T-cell (primary cell): Measurements from ENCODE around the gene PIGC. TPM values are rescaled to one million over a fixed set of nuclear protein-coding genes. Genes with fewer than 3 reads are reported as not detected.

Experiments used
- ATAC-seq, 4 experiments: fragments of 200-7000 bp in 3 of 4; fragments of 150-1000 bp in 1 of 4; cut with Tn5 transposase; replicated peaks in 1 of 4; 1 replicate in 3 of 4; 2 replicates in 1 of 4; pipeline ENCODE4 v1.10.0; 2021; ENCODE audit warnings: moderate library complexity in 3 of 4, mild to moderate bottlenecking in 2 of 4, moderate number of reproducible peaks in 1 of 4
- CTCF ChIA-PET, 2 donors: fragments of 300-600 bp; sonication (Branson Sonifier 250); formaldehyde crosslinking; loops; one replicate each; lab custom pipeline; 2022; ENCODE audit warnings: antibody characterized with exemption in 2 of 2; lab: Charles Lee
- POLR2A ChIA-PET, 2 donors: fragments of 300-600 bp; sonication (Branson Sonifier 250); formaldehyde crosslinking; loops; one replicate each; lab custom pipeline; 2022; ENCODE audit warnings: antibody characterized with exemption in 2 of 2; lab: Charles Lee
- DNase-seq, 35 experiments: peaks; one replicate each; pipeline versions ENCODE4 v3.0.0 to v3.0.0-alpha.2; 2013 to 2023
- H3K27ac ChIP-seq: one replicate; pipeline ENCODE4 v1.5.1; 2013; ENCODE audit warnings: low read length
- H3K27me3 ChIP-seq, 2 experiments: replicated peaks in 1 of 2; 1 replicate in 1 of 2; 2 replicates in 1 of 2; pipeline versions ENCODE4 v1.6.1 to v1.7.0; 2013; ENCODE audit warnings: low read length in 1 of 2, mixed read lengths in 1 of 2; ENCODE audit not compliant: control insufficient read depth in 2 of 2, insufficient read depth in 2 of 2; ENCODE audit errors: extremely low read depth in 1 of 2
- H3K36me3 ChIP-seq, 2 donors: 1 replicate in 1 of 2; 2 replicates in 1 of 2; pipeline versions ENCODE4 v1.6.1 to v1.7.0; 2013; ENCODE audit warnings: low read length in 1 of 2; ENCODE audit not compliant: control insufficient read depth in 2 of 2, insufficient read depth in 1 of 2; ENCODE audit errors: extremely low read depth in 1 of 2
- H3K4me1 ChIP-seq, 2 experiments: 1 replicate in 1 of 2; 2 replicates in 1 of 2; pipeline versions ENCODE4 v1.6.1 to v1.7.0; 2013; ENCODE audit warnings: low read length in 2 of 2, mixed read lengths in 1 of 2; ENCODE audit not compliant: insufficient read depth in 2 of 2, control insufficient read depth in 1 of 2; ENCODE audit errors: extremely low read depth in 1 of 2
- H3K4me3 ChIP-seq, 2 donors: 1 replicate in 1 of 2; 2 replicates in 1 of 2; pipeline versions ENCODE4 v1.5.1 to v1.7.0; 2013; ENCODE audit warnings: mild to moderate bottlenecking in 2 of 2, low read length in 1 of 2, moderate library complexity in 1 of 2; ENCODE audit not compliant: control insufficient read depth in 1 of 2; ENCODE audit errors: extremely low read depth in 1 of 2
- H3K9me3 ChIP-seq: 2 replicates; pipeline ENCODE4 v1.7.0; 2013
- H3K27ac Mint-ChIP-seq, 2 donors: one replicate each; pipeline ENCODE4 v1.8.0; 2020 to 2021; ENCODE audit warnings: mild to moderate bottlenecking in 2 of 2, mixed read lengths in 2 of 2
- H3K27me3 Mint-ChIP-seq, 2 donors: one replicate each; pipeline ENCODE4 v1.8.0; 2021 to 2022; ENCODE audit warnings: mixed read lengths in 2 of 2
- H3K36me3 Mint-ChIP-seq: one replicate; pipeline ENCODE4 v1.8.0; 2021; ENCODE audit warnings: mixed read lengths
- H3K4me1 Mint-ChIP-seq, 3 donors: one replicate each; pipeline ENCODE4 v1.8.0; 2020 to 2022; ENCODE audit warnings: mixed read lengths in 3 of 3, mild to moderate bottlenecking in 1 of 3
- H3K4me3 Mint-ChIP-seq, 3 donors: one replicate each; pipeline ENCODE4 v1.8.0; 2020 to 2022; ENCODE audit warnings: mild to moderate bottlenecking in 3 of 3, mixed read lengths in 3 of 3, moderate library complexity in 3 of 3
- H3K9me3 Mint-ChIP-seq, 3 donors: one replicate each; pipeline ENCODE4 v1.8.0; 2020 to 2022; ENCODE audit warnings: mixed read lengths in 3 of 3
- WGBS: methylation state at CpG from one replicate; pipeline ENCODE4 v1.1.5; 2013; ENCODE audit warnings: missing lambda C conversion rate; ENCODE audit not compliant: insufficient coverage; 5-methylcytosine and 5-hydroxymethylcytosine counted together
- total RNA-seq, 35 experiments: library from RNA in 6 of 35; stranded (reverse) in 6 of 35; fragments of 120-200 nt in 1 of 35; gene quantifications; one replicate each; pipeline versions ENCODE4 v1.2.1 to v1.2.4 and lab custom pipeline; 2013 to 2026

The PIGC gene
- total RNA-seq, 5 donors from 2014 or later (not counting 1 experiment from before 2014, with no cell fraction given): 26.9 to 39.0 (median 34.5) TPM

GRCh38 chr1:172453607-172454006 lies 9.7 kb upstream of the PIGC start:
- ChIA-PET POLR2A (no interaction called here), CTCF (interaction anchor here (0.5 to 1.5 kb wide), 4 partner anchors 9 to 966 kb away, joined by 3 to 4 read pairs (median 3); partner anchors contain the start of gene SUCO (in 1 of the 2))
- no peak overlapping the region for H3K4me3 Mint-ChIP-seq

GRCh38 chr1:172453153-172453545 lies 9.3 kb upstream of the PIGC start:
- H3K9me3 ChIP-seq: no peaks in the 10 kb centered on the region
- H3K27ac ChIP-seq: no peak overlapping the region
- no peak overlapping the region for H3K27ac Mint-ChIP-seq
- ChIA-PET POLR2A (no interaction called here), CTCF (interaction anchor here in 1 of 2 donors (1.5 kb wide), 1 partner anchor 80 kb away, joined by 3 read pairs; the partner anchor contains the start of gene SUCO)
- H3K4me1 Mint-ChIP-seq: peaks cover 18 to 23% (median 21%) of the 10 kb centered on the region in 3 donors
- H3K36me3 ChIP-seq: no peaks in the 10 kb centered on the region
- H3K4me1 ChIP-seq: peaks cover 10 to 11% of the 10 kb centered on the region in 2 experiments
- WGBS: 100% methylated on average over 2 of the region's 6 CpGs
- DNase-seq (no peak), ATAC-seq (no peak)
- H3K27me3 Mint-ChIP-seq: peaks cover 2 to 8% of the 10 kb centered on the region in 2 donors
- H3K4me3 ChIP-seq: no peak overlapping the region
- no peaks in the 10 kb centered on the region for H3K36me3 Mint-ChIP-seq
- H3K9me3 Mint-ChIP-seq: no peaks in the 10 kb centered on the region
- H3K27me3 ChIP-seq: peaks cover 0 to 5% of the 10 kb centered on the region in 2 experiments
- H3K4me3 Mint-ChIP-seq: no peak overlapping the region

More at GRCh38 chr1:172453607-172454006, 9.7 kb upstream of the PIGC start:
- H3K27me3 Mint-ChIP-seq: peaks cover 2 to 8% of the 10 kb centered on the region in 2 donors
- H3K27ac ChIP-seq: no peak overlapping the region
- DNase-seq (no peak), ATAC-seq (no peak)
- H3K27me3 ChIP-seq: peaks cover 0 to 5% of the 10 kb centered on the region in 2 experiments
- no peak overlapping the region for H3K27ac Mint-ChIP-seq
- H3K4me1 Mint-ChIP-seq: peaks cover 18 to 23% (median 21%) of the 10 kb centered on the region in 3 donors
- no peaks in the 10 kb centered on the region for H3K36me3 ChIP-seq
- H3K4me3 ChIP-seq: no peak overlapping the region
- WGBS: no CpG with 5 or more reads among the region's 1 CpG
- no peaks in the 10 kb centered on the region for H3K9me3 Mint-ChIP-seq
- H3K4me1 ChIP-seq: peaks cover 10 to 11% of the 10 kb centered on the region in 2 experiments
- no peaks in the 10 kb centered on the region for H3K36me3 Mint-ChIP-seq
- H3K9me3 ChIP-seq: no peaks in the 10 kb centered on the region

GRCh38 chr1:172452536-172453152 lies 8.8 kb upstream of the PIGC start:
- Histone ChIP-seq H3K4me1 (peaks cover 10 to 11% of the 10 kb centered on the region in 2 experiments), H3K27ac (no peak overlapping the region), H3K27me3 (peaks cover 0 to 5% of the 10 kb centered on the region in 2 experiments), H3K36me3 (no peaks in the 10 kb centered on the region), H3K4me3 (no peak overlapping the region), H3K9me3 (no peaks in the 10 kb centered on the region)
- 91% methylated on average over 4 of the region's 7 CpGs for WGBS
- Mint-ChIP-seq H3K36me3 (no peaks in the 10 kb centered on the region), H3K4me3 (no peak overlapping the region), H3K27ac (no peak overlapping the region), H3K9me3 (no peaks in the 10 kb centered on the region), H3K4me1 (peaks cover 18 to 23% (median 21%) of the 10 kb centered on the region in 3 donors), H3K27me3 (peaks cover 2 to 6% of the 10 kb centered on the region in 2 donors)
- ATAC-seq (no peak), DNase-seq (no peak)
- ChIA-PET CTCF (interaction anchor here in 1 of 2 donors (1.5 kb wide), 1 partner anchor 80 kb away, joined by 3 read pairs; the partner anchor contains the start of gene SUCO), POLR2A (no interaction called here)

- peak overlapping the region in 1 of 3 donors; percentile 1 for H3K4me3 Mint-ChIP-seq
- H3K36me3 Mint-ChIP-seq: no peaks in the 10 kb centered on the region
- no peak overlapping the region for H3K4me3 ChIP-seq
- H3K4me1 ChIP-seq: peaks cover 10 to 11% of the 10 kb centered on the region in 2 experiments
- no peaks in the 10 kb centered on the region for H3K27me3 Mint-ChIP-seq
- H3K27ac Mint-ChIP-seq: peak overlapping the region in 1 of 2 donors; percentile 3
- H3K36me3 ChIP-seq: no peaks in the 10 kb centered on the region
- peak in 3 of 4 experiments; percentile 39 to 66 (median 39) for ATAC-seq
- H3K27me3 ChIP-seq: peaks cover 0 to under 1% of the 10 kb centered on the region in 2 experiments
- DNase-seq: no peak
- no peaks in the 10 kb centered on the region for H3K9me3 ChIP-seq
- WGBS: 80% methylated on average over 1 of the region's 2 CpGs
- ChIA-PET CTCF (interaction anchor here (0.6 to 1.8 kb wide), 12 partner anchors 9 to 465 kb away, joined by 3 to 10 read pairs (median 3); no protein-coding TSS in a partner anchor), POLR2A (interaction anchor here in 1 of 2 donors (0.9 kb wide), 1 partner anchor 81 kb away, joined by 3 read pairs; no protein-coding TSS in a partner anchor)
- H3K4me1 Mint-ChIP-seq: peaks cover 18 to 23% (median 21%) of the 10 kb centered on the region in 3 donors
- no peak overlapping the region for H3K27ac ChIP-seq
- no peaks in the 10 kb centered on the region for H3K9me3 Mint-ChIP-seq
Measured at GRCh38 chr1:172451002-172451443, 7.2 kb upstream of the PIGC start.

- Mint-ChIP-seq H3K9me3 (no peaks in the 10 kb centered on the region), H3K27me3 (no peaks in the 10 kb centered on the region), H3K4me1 (peaks cover 18 to 23% (median 22%) of the 10 kb centered on the region in 3 donors), H3K36me3 (no peaks in the 10 kb centered on the region), H3K4me3 (no peak overlapping the region), H3K27ac (peak overlapping the region in 1 of 2 donors; percentile 3)
- Histone ChIP-seq H3K27me3 (no peaks in the 10 kb centered on the region), H3K9me3 (no peaks in the 10 kb centered on the region), H3K4me1 (peaks cover 10 to 11% of the 10 kb centered on the region in 2 experiments), H3K36me3 (no peaks in the 10 kb centered on the region), H3K4me3 (no peak overlapping the region), H3K27ac (no peak overlapping the region)
- WGBS: 94% methylated on average over 2 of the region's 7 CpGs
- CTCF ChIA-PET: interaction anchor here (0.8 to 1.8 kb wide), 8 partner anchors 10 to 450 kb away, joined by 3 to 5 read pairs (median 3); no protein-coding TSS in a partner anchor
- POLR2A ChIA-PET: interaction anchor here in 1 of 2 donors (0.9 kb wide), 1 partner anchor 82 kb away, joined by 3 read pairs; no protein-coding TSS in a partner anchor
- DNase-seq (peak in 2 of 35 experiments; percentile 2 to 15), ATAC-seq (no peak)
Measured at GRCh38 chr1:172450524-172450885, 6.6 kb upstream of the PIGC start.
